B cell (primary cell): ENCODE measurements around the gene PTCD3.

Experiments
- EZH2 ChIP-seq: IDR thresholded peaks from 2 replicates; pipeline ENCODE4 v1.6.1; 2012; ENCODE audit warnings: borderline replicate concordance, low read depth, mild to moderate bottlenecking, moderate library complexity, low read length; ENCODE audit not compliant: insufficient read depth, poor library complexity, severe bottlenecking
- TF ChIP-seq, protein P1 (sequence below): fragments of 200-600 bp; IDR thresholded peaks from one replicate; pipeline ENCODE4 v1.8.0; 2022; ENCODE audit warnings: antibody characterized with exemption, mild to moderate bottlenecking

DNA sequence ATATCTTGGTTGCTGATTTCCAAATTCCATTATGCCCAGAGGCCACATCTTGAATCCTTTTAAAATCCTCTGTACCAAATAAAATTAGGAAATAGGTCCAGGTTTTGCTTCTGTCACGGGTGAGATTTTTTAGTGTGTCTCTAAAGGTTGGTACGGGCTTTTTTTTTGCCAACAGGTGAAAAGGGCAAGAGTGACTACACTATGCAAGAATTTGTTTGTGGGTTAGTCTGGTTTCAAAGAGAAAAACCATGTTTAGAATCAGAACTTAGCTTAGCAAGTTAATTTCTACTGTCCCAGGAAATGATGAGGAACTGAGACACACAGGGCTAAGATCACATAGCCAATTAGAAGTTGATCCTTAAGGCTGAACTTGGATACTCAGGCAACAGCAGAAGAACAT lies 42.0 kb upstream of the PTCD3 start:
- TF ChIP-seq, protein P1, sequence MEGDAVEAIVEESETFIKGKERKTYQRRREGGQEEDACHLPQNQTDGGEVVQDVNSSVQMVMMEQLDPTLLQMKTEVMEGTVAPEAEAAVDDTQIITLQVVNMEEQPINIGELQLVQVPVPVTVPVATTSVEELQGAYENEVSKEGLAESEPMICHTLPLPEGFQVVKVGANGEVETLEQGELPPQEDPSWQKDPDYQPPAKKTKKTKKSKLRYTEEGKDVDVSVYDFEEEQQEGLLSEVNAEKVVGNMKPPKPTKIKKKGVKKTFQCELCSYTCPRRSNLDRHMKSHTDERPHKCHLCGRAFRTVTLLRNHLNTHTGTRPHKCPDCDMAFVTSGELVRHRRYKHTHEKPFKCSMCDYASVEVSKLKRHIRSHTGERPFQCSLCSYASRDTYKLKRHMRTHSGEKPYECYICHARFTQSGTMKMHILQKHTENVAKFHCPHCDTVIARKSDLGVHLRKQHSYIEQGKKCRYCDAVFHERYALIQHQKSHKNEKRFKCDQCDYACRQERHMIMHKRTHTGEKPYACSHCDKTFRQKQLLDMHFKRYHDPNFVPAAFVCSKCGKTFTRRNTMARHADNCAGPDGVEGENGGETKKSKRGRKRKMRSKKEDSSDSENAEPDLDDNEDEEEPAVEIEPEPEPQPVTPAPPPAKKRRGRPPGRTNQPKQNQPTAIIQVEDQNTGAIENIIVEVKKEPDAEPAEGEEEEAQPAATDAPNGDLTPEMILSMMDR = no peak
- TF ChIP-seq EZH2 = no peak
